NAMALWA (cell line): ENCODE data around the gene PI4K2B.
"Not testable (repeated sequence)": the region's sequence is repeated elsewhere in the genome, so short reads cannot be mapped to it uniquely, and the experiment has no call there.

Experiments used
- DNase-seq: peaks from one replicate; pipeline ENCODE4 v3.0.0-alpha.2; 2015; ENCODE audit warnings: low spot score

Gene PI4K2B

GRCh38 chr4:25242195-25242594 is 8.4 kb downstream of the PI4K2B start:
- DNase-seq: not testable (repeated sequence)

- no peak for DNase-seq
Measured at GRCh38 chr4:25245181-25245580, 11.3 kb downstream of the PI4K2B start.

- DNase-seq: no peak
Measured at GRCh38 chr4:25246680-25247611, 13.1 kb downstream of the PI4K2B start.

GRCh38 chr4:25248875-25249274 is 15.0 kb downstream of the PI4K2B start:
- not testable (repeated sequence) for DNase-seq

GRCh38 chr4:25249494-25249893 is 15.7 kb downstream of the PI4K2B start:
- DNase-seq: not testable (repeated sequence)

GRCh38 chr4:25252230-25253070 is 18.6 kb downstream of the PI4K2B start:
- no peak for DNase-seq

- DNase-seq: no peak
Measured at GRCh38 chr4:25253071-25253445, 19.2 kb downstream of the PI4K2B start.

- DNase-seq: not testable (repeated sequence)
Measured at GRCh38 chr4:25253786-25254185, 20.0 kb downstream of the PI4K2B start.

GRCh38 chr4:25258980-25259578 is 25.2 kb downstream of the PI4K2B start:
- DNase-seq: no peak

GRCh38 chr4:25271866-25272265 is 38.0 kb downstream of the PI4K2B start:
- DNase-seq: no peak

GRCh38 chr4:25280210-25280609 is 46.4 kb downstream of the PI4K2B start:
- DNase-seq: no peak

- no peak for DNase-seq
Measured at GRCh38 chr4:25283948-25284347, 50.1 kb downstream of the PI4K2B start.

- DNase-seq: no peak
Measured at GRCh38 chr4:25284466-25284865, 50.6 kb downstream of the PI4K2B start.

- DNase-seq: no peak
Measured at GRCh38 chr4:25290490-25291067, 56.7 kb downstream of the PI4K2B start.

- DNase-seq: no peak
Measured at GRCh38 chr4:25291158-25291733, 57.4 kb downstream of the PI4K2B start.

- no peak for DNase-seq
Measured at GRCh38 chr4:25297528-25298242, 63.9 kb downstream of the PI4K2B start.

GRCh38 chr4:25299476-25300203 is 65.8 kb downstream of the PI4K2B start:
- no peak for DNase-seq

- no peak for DNase-seq
Measured at GRCh38 chr4:25301471-25301870, 67.6 kb downstream of the PI4K2B start.

GRCh38 chr4:25302626-25303025 is 68.8 kb downstream of the PI4K2B start:
- no peak for DNase-seq

- DNase-seq: no peak
Measured at GRCh38 chr4:25303578-25303977, 69.7 kb downstream of the PI4K2B start.
